Astrocyte of the cerebellum (primary cell): ENCODE data around the gene COL20A1.

Source experiments
- DNase-seq: peaks from one replicate; pipeline ENCODE4 v3.0.0-alpha.2; 2011; ENCODE audit warnings: low read depth
- H3K4me3 ChIP-seq: 2 replicates; pipeline ENCODE4 v1.5.1; 2011; ENCODE audit warnings: mild to moderate bottlenecking, low read depth, low read length, moderate library complexity
- in situ Hi-C: cut with HindIII; loops from 2 replicates; pipeline ENCODE4 v1.10.0; 2017; ENCODE audit warnings: low sequenced_read_pairs
- TF ChIP-seq, protein P1 (sequence below): IDR thresholded peaks from 2 replicates; pipeline ENCODE4 v1.5.1; 2012; ENCODE audit warnings: low read length, low read depth, moderate library complexity, mild to moderate bottlenecking; ENCODE audit errors: missing control alignments

The COL20A1 gene

DNA sequence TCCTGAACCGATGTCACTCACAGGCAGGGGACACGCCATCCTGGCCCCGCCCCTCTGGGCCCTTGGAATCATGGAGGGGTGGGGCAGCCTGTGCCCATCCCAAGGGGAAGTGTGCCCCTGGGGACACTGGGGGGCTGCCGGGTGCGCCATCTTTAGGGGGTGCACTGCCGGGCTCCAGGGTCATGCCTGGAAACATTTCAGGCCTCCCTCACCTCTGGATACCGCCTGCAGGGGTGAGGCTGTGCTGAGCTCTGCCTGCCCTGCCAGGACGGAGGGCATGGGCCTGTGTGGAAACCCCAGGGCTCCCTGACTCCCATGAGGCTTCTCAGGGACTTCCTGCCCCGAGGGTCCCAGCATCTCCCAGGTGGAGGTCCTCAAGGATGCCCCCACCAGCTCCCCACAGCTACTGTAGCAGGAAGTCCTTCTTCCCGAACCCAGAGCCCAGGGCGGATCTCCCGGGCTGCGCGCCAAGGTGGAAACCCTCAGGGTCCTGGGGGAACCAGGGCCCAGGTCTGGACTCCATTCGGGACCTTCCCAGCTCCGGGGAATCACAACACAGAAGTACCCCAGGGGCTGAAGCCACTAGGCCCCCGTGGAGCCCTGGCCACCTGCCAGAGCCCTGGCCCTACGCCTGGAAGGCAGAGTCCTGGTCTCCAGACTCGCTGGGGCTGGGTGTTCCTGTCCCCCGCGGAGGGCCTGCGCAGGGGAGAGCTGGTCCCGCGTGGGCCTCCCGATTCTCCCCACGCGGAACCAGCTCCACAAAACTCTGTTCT is 52.5 kb downstream of the COL20A1 start:
- no peak for DNase-seq

DNA sequence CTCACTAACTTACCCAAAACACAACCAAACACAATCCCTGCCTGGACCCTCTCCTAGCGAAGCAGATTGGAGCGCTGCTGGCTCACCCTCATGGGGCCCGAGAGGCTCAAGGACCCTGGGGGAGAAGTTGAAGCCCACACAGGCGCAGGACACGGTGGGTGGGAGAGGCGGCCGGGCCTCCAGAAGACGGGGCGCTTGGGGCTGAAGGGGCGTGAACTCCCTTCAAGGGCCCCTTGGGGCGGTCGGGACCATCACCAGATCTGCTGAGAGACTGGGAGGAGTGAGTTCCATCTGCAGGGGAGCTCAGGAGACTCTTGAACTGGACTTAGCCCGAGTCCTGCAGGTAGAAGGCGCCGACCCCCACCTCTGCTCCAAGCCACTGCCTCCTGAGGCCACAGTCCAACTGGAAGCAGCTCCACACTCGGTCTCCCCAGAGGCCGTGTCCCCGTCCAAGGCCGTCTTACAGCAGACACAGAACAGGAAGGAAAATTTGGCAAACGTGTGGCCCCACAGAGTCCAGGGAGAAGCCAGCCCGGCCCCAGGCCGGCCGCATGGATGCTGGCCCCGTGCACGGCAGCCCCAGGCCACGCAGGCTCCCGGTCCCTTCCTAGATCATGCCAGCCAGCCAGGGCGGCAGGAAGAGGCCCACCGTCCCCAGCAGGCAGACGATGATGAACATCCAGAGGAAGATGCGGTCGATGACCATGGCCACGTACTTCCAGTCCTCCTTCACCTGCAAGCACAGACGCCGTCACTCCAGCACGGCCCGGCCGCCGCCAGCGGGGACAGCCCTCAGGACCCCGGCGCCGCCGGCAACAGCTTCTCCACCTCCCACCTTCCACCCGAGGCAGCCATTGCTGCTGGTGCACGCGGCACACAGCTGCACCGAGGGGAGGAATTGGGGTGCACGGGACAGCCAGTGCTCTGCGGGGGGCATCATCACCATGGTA is 53.4 kb downstream of the COL20A1 start:
- no peak for DNase-seq
- in situ Hi-C loops: no loop called here
- H3K4me3 ChIP-seq: no peak overlapping the region
- TF ChIP-seq, protein P1, sequence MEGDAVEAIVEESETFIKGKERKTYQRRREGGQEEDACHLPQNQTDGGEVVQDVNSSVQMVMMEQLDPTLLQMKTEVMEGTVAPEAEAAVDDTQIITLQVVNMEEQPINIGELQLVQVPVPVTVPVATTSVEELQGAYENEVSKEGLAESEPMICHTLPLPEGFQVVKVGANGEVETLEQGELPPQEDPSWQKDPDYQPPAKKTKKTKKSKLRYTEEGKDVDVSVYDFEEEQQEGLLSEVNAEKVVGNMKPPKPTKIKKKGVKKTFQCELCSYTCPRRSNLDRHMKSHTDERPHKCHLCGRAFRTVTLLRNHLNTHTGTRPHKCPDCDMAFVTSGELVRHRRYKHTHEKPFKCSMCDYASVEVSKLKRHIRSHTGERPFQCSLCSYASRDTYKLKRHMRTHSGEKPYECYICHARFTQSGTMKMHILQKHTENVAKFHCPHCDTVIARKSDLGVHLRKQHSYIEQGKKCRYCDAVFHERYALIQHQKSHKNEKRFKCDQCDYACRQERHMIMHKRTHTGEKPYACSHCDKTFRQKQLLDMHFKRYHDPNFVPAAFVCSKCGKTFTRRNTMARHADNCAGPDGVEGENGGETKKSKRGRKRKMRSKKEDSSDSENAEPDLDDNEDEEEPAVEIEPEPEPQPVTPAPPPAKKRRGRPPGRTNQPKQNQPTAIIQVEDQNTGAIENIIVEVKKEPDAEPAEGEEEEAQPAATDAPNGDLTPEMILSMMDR: no peak

More for the DNA sequence above, 52.5 kb downstream of the COL20A1 start:
- TF ChIP-seq, protein P1: no peak
- in situ Hi-C loops: no loop called here
- H3K4me3 ChIP-seq: no peak overlapping the region

DNA sequence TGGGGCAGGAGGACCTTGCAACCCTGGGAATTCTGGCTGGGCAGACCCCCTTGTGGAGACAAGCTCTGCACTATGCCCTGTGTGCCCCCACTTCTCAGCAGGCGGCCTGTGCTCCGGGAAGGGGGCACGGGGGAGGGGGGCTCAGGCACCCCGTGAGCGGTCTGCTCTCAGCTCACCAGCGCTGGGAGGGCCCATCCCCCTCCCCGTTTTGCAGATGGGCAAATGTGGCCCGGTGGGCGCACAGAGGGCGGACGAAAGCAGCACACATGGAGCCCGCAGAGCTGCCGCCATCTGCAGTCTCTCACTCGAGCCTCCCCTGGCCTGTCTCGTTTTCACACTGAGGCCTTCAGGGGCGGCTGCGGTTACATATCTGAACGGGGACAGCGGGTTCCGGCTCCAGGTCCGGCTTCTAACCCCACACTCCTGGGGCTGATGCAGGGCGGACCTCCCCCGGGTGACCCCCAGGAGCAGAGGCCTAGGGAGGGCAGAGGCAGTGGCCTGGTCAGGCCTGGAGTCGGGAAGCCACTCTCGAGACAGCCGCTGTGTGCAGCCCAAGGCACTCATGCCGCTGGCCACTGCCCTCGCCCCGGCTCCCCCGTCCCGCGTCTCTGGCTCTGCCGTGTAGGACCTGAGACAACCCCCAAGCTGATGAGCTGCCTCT is 54.2 kb downstream of the COL20A1 start:
- DNase-seq: no peak
- TF ChIP-seq, protein P1: no peak
- in situ Hi-C loops: no loop called here
- no peak overlapping the region for H3K4me3 ChIP-seq

DNA sequence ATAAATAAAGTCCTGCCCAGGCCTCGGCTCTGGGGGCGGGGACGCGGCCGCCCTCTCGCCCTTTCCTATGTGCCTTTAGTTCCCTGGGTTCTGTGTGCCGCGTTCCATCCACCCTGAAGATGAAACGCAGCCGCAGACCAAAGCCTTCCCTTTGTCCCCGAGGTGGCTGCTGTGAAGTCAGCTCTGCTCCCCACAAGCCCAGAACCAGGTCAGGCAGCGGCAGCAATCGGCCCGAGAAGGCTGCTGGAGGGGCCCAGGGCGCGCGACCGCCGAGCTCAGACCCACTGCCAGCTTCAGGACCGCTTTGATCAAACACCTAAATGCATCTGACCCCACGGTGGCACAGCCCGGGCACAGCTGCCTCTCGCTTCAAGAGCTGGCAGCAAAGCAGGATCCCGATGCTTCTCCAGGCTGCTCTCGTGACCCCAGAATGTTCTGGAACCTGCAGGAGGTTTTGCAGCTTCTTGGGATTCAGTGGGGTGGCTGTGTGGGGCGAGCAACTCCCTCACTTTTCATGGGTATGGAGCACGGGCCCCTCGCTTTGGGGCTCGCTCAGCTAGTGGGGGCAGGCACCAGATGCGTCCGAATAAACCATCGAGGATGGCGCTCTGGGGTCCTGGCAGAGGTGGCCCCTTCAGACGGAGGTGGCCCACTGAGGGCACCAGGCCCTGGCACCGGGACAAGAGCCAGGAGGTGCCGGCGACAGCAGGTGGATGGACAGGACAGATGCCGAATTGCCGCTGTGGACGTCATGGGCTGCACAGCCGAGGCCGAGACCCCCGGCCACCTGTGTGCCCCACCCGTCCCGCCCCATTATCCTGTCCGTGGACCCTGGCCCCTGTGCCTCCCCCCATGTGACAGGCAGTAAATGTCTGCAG is 55.2 kb downstream of the COL20A1 start:
- TF ChIP-seq, protein P1: no peak
- no peak for DNase-seq
- in situ Hi-C loops: no loop called here
- H3K4me3 ChIP-seq: no peak overlapping the region

DNA sequence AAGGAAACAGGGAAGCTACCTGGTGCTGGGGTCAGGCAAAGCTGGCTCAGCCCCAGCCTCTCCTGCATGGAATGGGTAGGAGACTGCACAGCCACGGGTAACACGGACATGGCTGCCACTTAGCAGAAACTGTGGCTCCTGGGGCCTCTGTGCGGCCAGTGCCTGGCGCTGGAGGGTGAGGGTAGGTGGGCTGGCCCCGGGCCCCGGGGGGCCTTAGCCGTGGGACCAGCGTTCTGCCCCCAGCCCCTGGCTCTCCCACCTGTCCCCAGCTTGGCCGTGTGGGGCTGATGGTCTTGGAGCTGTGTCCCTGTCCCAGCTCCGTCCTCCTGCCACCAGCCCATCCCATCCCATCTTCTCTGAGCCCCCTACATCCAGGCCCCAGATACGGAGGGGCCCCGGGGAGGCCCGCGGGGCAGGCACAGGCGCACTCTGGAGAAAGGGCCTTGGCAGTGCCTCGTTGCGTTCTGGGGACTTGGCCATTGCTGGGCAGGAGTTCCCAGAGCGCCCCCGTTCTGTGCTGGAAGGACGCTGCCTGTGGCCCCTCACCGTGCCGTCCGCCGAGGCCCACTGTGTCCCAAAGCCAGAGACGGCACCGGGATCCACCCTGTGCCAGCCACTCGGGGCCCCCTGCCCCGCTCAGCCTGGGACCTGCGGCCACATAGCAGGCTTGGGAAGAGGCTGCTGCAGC is 56.0 kb downstream of the COL20A1 start:
- TF ChIP-seq, protein P1: no peak
- DNase-seq: no peak
- in situ Hi-C loops: no loop called here
- H3K4me3 ChIP-seq: no peak overlapping the region
